Suprapubic skin (tissue), 3 donors: ENCODE results near the gene UNC93B1.
"Not testable (repeated sequence)": the region's sequence is repeated elsewhere in the genome, so short reads cannot be mapped to it uniquely, and the experiment has no call there.

Experiments
- POLR2A ChIP-seq, 2 donors: fragments of 450-650 bp; IDR thresholded peaks; one replicate each; pipeline ENCODE4 v1.6.1; 2017; ENCODE audit warnings: antibody characterized with exemption in 2 of 2, mild to moderate bottlenecking in 2 of 2, moderate library complexity in 2 of 2
- TF ChIP-seq, protein P1 (sequence below), 2 donors: fragments of 200-600 bp in 1 of 2; fragments of 450-650 bp in 1 of 2; sonication (generic) in 1 of 2; IDR thresholded peaks; one replicate each; pipeline ENCODE4 v1.5.1; 2016 to 2019; ENCODE audit warnings: antibody characterized with exemption in 2 of 2, mild to moderate bottlenecking in 1 of 2, moderate library complexity in 1 of 2

DNA sequence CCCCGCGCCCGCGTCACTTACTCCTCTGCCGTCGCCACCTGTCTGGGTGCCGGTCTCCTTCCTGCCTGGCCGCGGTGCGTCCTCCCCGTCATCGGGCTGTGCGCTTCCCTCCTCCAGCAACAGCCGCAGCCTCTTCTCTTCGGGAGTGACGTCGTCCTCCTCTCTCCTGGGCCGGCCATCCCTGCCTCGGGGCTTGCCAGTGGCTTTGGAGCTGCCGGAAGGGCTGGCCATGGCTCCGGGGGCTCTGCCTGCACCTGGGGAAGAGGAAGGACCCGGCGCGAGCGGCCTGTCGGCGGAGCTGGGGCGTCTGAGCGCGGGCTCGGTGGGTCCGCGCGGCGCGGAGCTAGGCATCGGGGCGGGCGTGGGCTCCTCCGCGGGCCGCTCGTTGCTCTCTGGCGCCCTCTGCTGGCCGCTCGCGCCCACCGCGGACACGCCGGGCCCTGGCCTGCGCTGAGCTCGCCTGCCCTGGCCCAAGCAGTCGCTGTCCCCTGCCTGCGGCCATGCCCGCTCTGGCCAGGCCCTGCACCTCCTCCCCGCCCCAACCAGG, 48.4 kb downstream of the UNC93B1 start:
- TF ChIP-seq POLR2A (IDR thresholded peaks at IDR 0.05) = not testable (repeated sequence)
- TF ChIP-seq, protein P1, sequence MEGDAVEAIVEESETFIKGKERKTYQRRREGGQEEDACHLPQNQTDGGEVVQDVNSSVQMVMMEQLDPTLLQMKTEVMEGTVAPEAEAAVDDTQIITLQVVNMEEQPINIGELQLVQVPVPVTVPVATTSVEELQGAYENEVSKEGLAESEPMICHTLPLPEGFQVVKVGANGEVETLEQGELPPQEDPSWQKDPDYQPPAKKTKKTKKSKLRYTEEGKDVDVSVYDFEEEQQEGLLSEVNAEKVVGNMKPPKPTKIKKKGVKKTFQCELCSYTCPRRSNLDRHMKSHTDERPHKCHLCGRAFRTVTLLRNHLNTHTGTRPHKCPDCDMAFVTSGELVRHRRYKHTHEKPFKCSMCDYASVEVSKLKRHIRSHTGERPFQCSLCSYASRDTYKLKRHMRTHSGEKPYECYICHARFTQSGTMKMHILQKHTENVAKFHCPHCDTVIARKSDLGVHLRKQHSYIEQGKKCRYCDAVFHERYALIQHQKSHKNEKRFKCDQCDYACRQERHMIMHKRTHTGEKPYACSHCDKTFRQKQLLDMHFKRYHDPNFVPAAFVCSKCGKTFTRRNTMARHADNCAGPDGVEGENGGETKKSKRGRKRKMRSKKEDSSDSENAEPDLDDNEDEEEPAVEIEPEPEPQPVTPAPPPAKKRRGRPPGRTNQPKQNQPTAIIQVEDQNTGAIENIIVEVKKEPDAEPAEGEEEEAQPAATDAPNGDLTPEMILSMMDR (IDR thresholded peaks at IDR 0.05) = peak; percentile 27 to 94
